HCT116 (cell line): ENCODE measurements around the gene TST. TPM values are rescaled to one million over a fixed set of nuclear protein-coding genes. Genes with fewer than 3 reads are reported as not detected.

Source experiments
- ATAC-seq: fragments of 200-7000 bp; cut with Tn5 transposase; 2 replicates; pipeline ENCODE4 v1.9.1; 2020; ENCODE audit warnings: mild to moderate bottlenecking, moderate library complexity
- BruUV-seq: library from RNA; stranded (reverse); fragments of 400-500 nt; replicated peaks from 2 replicates; lab custom pipeline; 2021; lab: Mats Ljungman, UMichigan
- CTCF ChIA-PET: fragments of 300-600 bp; sonication (Branson Sonifier 250); formaldehyde crosslinking; loops from one replicate; lab custom pipeline; 2021; ENCODE audit warnings: antibody characterized with exemption; lab: Charles Lee
- POLR2A ChIA-PET: fragments of 300-600, 350-600 bp; sonication (Branson Sonifier 250); formaldehyde crosslinking; loops from one replicate; lab custom pipeline; 2021; ENCODE audit warnings: antibody characterized with exemption; lab: Charles Lee
- RAD21 ChIA-PET, 2 experiments: fragments of 300-600 bp; sonication (Branson Sonifier 250); formaldehyde crosslinking; loops; one replicate each; lab custom pipeline; 2023; ENCODE audit warnings: low total read pairs in 2 of 2; ENCODE audit not compliant: uncharacterized antibody in 2 of 2, unreplicated experiment in 2 of 2, low non-redundant PET in 1 of 2; lab: Charles Lee
- DNase-seq: peaks from one replicate; pipeline ENCODE4 v3.0.0-alpha.2; 2010; ENCODE audit warnings: low read depth, low spot score
- H2AFZ ChIP-seq: fragments of 200-600 bp; shearing (Covaris generic), sonication (generic); 2 replicates; pipeline ENCODE4 v1.6.1; 2017; ENCODE audit warnings: low read depth, mixed run types, mixed read lengths, antibody characterized with exemption, low read length; ENCODE audit not compliant: poor library complexity, severe bottlenecking
- H3K27ac ChIP-seq: 2 replicates; pipeline ENCODE4 v1.5.1; 2012; ENCODE audit warnings: low read depth, low read length
- H3K27me3 ChIP-seq: fragments of 200-600 bp; sonication (generic); 2 replicates; pipeline ENCODE4 v1.6.1; 2016; ENCODE audit warnings: mixed run types, low read length, mixed read lengths; ENCODE audit not compliant: insufficient read depth
- H3K36me3 ChIP-seq, 2 experiments: fragments of 200-500 bp in 1 of 2; fragments of 200-600 bp in 1 of 2; sonication (Bioruptor generic) in 1 of 2; sonication (generic) in 1 of 2; 2 replicates each; pipeline versions ENCODE4 v1.5.1 to v1.6.1; 2014 to 2016; ENCODE audit warnings: low read length in 2 of 2, inconsistent platforms in 1 of 2, mixed read lengths in 1 of 2, mixed run types in 1 of 2; ENCODE audit not compliant: insufficient read depth in 2 of 2, control insufficient read depth in 1 of 2
- H3K4me1 ChIP-seq, 2 experiments: fragments of 200-600 bp in 1 of 2; sonication (generic) in 1 of 2; 2 replicates each; pipeline versions ENCODE4 v1.5.1 to v1.6.1; 2012 to 2017; ENCODE audit warnings: low read length in 2 of 2, inconsistent platforms in 1 of 2, mild to moderate bottlenecking in 1 of 2, mixed read lengths in 1 of 2, mixed run types in 1 of 2, moderate library complexity in 1 of 2; ENCODE audit not compliant: insufficient read depth in 2 of 2, control insufficient read depth in 1 of 2
- H3K4me2 ChIP-seq: fragments of 200-600 bp; sonication (generic); 2 replicates; pipeline ENCODE4 v1.6.1; 2017; ENCODE audit warnings: mixed run types, low read length, mixed read lengths
- H3K4me3 ChIP-seq, 2 experiments: fragments of 200-600 bp in 1 of 2; sonication (generic) in 1 of 2; replicated peaks in 1 of 2; 2 replicates each; pipeline ENCODE4 v1.5.1; 2011 to 2016; ENCODE audit warnings: low read length in 2 of 2, control low read depth in 1 of 2, low read depth in 1 of 2, mild to moderate bottlenecking in 1 of 2, mixed read lengths in 1 of 2, mixed run types in 1 of 2
- H3K79me2 ChIP-seq: fragments of 200-600 bp; sonication (generic); 2 replicates; pipeline ENCODE4 v1.6.1; 2017; ENCODE audit warnings: mild to moderate bottlenecking, mixed run types, low read length, moderate library complexity, mixed read lengths; ENCODE audit not compliant: insufficient read depth
- H3K9ac ChIP-seq: fragments of 200-600 bp; sonication (generic); 2 replicates; pipeline ENCODE4 v1.6.1; 2016; ENCODE audit warnings: low read length, mixed read lengths
- H3K9me2 ChIP-seq: fragments of 200-600 bp; sonication (generic), shearing (Covaris generic); 2 replicates; pipeline ENCODE4 v1.6.1; 2017; ENCODE audit warnings: mixed run types, mild to moderate bottlenecking, moderate library complexity; ENCODE audit not compliant: insufficient read depth
- H3K9me3 ChIP-seq, 2 experiments: fragments of 200-500 bp in 1 of 2; fragments of 200-600 bp in 1 of 2; sonication (Bioruptor generic) in 1 of 2; sonication (generic) in 1 of 2; 2 replicates each; pipeline ENCODE4 v1.6.1; 2014 to 2017; ENCODE audit warnings: low read length in 2 of 2, mixed read lengths in 2 of 2, inconsistent platforms in 1 of 2, low read depth in 1 of 2, mild to moderate bottlenecking in 1 of 2, mixed run types in 1 of 2, moderate library complexity in 1 of 2; ENCODE audit not compliant: control insufficient read depth in 1 of 2, insufficient read depth in 1 of 2
- H4K20me1 ChIP-seq: fragments of 200-600 bp; sonication (generic), shearing (Covaris generic); 2 replicates; pipeline ENCODE4 v1.6.1; 2017; ENCODE audit warnings: mixed run types, mild to moderate bottlenecking, moderate library complexity; ENCODE audit not compliant: insufficient read depth
- EGR1 ChIP-seq: IDR thresholded peaks from 2 replicates; pipeline ENCODE4 v1.6.1; 2012; ENCODE audit warnings: low read depth
- EZH2 ChIP-seq: fragments of 200-600 bp; sonication (generic); IDR thresholded peaks from 2 replicates; pipeline ENCODE4 v1.6.1; 2017; ENCODE audit warnings: antibody characterized with exemption, mixed run types
- FOSL1 ChIP-seq: IDR thresholded peaks from 2 replicates; pipeline ENCODE4 v1.6.1; 2012; ENCODE audit warnings: low read depth
- JUND ChIP-seq: IDR thresholded peaks from 2 replicates; pipeline ENCODE4 v1.6.1; 2012
- POLR2A ChIP-seq: IDR thresholded peaks from 2 replicates; pipeline ENCODE4 v1.7.0; 2011; ENCODE audit warnings: borderline replicate concordance; ENCODE audit not compliant: insufficient read depth, insufficient read length; ENCODE audit errors: extremely low read depth
- POLR2AphosphoS5 ChIP-seq: IDR thresholded peaks from 2 replicates; pipeline ENCODE4 v1.6.1; 2011; ENCODE audit warnings: mild to moderate bottlenecking, low read depth, low read length, moderate library complexity
- REST ChIP-seq: IDR thresholded peaks from 2 replicates; pipeline ENCODE4 v1.6.1; 2012; ENCODE audit warnings: low read depth
- SIN3A ChIP-seq: IDR thresholded peaks from 2 replicates; pipeline ENCODE4 v1.6.1; 2012; ENCODE audit warnings: low read depth
- ZBTB33 ChIP-seq: IDR thresholded peaks from 2 replicates; pipeline ENCODE4 v1.6.1; 2011; ENCODE audit warnings: mild to moderate bottlenecking, low read length, moderate library complexity; ENCODE audit not compliant: insufficient replicate concordance; ENCODE audit errors: extremely low read depth
- ZFX ChIP-seq: fragments of 450-650 bp; IDR thresholded peaks from 2 replicates; pipeline ENCODE4 v1.6.1; 2017
- ZNF274 ChIP-seq: fragments of 200-500 bp; sonication (Bioruptor generic); IDR thresholded peaks from 2 replicates; pipeline ENCODE4 v1.6.1; 2014; ENCODE audit warnings: mild to moderate bottlenecking, low read depth, low read length, inconsistent platforms
- intact Hi-C: fragments of 100-400 bp; cut with micrococcal nuclease; formaldehyde crosslinking; loops from 2 replicates; pipeline ENCODE4 v1.10.0; 2022
- total RNA-seq: library from RNA; stranded (reverse); gene quantifications from one replicate; pipeline ENCODE4 v1.2.1, GENCODE V29; 2021; ENCODE audit not compliant: unreplicated experiment

Gene TST
- total RNA-seq, 1 experiment from 2014 or later: 32.1 TPM

GRCh38 chr22:37012956-37013355 lies 6.3 kb downstream of the TST start:
- H3K9me3 ChIP-seq: no peaks in the 10 kb centered on the region
- DNase-seq: no peak
- intact Hi-C loops: no loop called here
- TF ChIP-seq REST (no peak), POLR2AphosphoS5 (no peak), FOSL1 (no peak), POLR2A (no peak), EGR1 (no peak), JUND (no peak), EZH2 (no peak), ZNF274 (no peak), ZBTB33 (no peak), ZFX (no peak), SIN3A (no peak)
- H4K20me1 ChIP-seq: no peaks in the 10 kb centered on the region
- ATAC-seq: no peak
- H3K4me3 ChIP-seq: no peak overlapping the region
- no peak overlapping the region for H2AFZ ChIP-seq
- ChIA-PET RAD21 (no interaction called here), CTCF (no interaction called here), POLR2A (no interaction called here)
- no peaks in the 10 kb centered on the region for H3K36me3 ChIP-seq
- H3K27me3 ChIP-seq: no peaks in the 10 kb centered on the region
- H3K4me1 ChIP-seq: peaks cover 3 to 14% of the 10 kb centered on the region in 2 experiments; a peak in 2 of 4 replicates
- H3K79me2 ChIP-seq: no peaks in the 10 kb centered on the region; the same call in 1 of the 2 replicates
- no TSS peak for BruUV-seq
- H3K27ac ChIP-seq: no peak overlapping the region
- H3K9me2 ChIP-seq: no peaks in the 10 kb centered on the region
- no peak overlapping the region for H3K9ac ChIP-seq
- H3K4me2 ChIP-seq: no peak overlapping the region
